ENCODE results near the gene MPZL3.

The MPZL3 gene

GRCh38 chr11:118180300-118180703, 71.9 kb downstream of the MPZL3 start:
- peak; percentile 42 for DNase-seq

GRCh38 chr11:118176778-118177134, 75.4 kb downstream of the MPZL3 start:
- no peak for DNase-seq
